Spleen (tissue), 11 donors: ENCODE data around the gene TFPT. TPM values are rescaled to one million over a fixed set of nuclear protein-coding genes. Genes with fewer than 3 reads are reported as not detected.

Experiments used
- DNase-seq: peaks from one replicate; pipeline ENCODE4 v3.0.0-alpha.2; 2020
- H3K27ac ChIP-seq, 8 donors: fragments of 200-600 bp; sonication (generic) in 7 of 8; 1 replicate in 4 of 8; 2 replicates in 4 of 8; pipeline versions ENCODE4 v1.5.0 to v1.8.0; 2016 to 2021; ENCODE audit warnings: inconsistent platforms in 4 of 8, mild to moderate bottlenecking in 4 of 8, moderate library complexity in 1 of 8
- H3K27me3 ChIP-seq, 7 donors: fragments of 200-600 bp; sonication (generic) in 6 of 7; replicated peaks in 1 of 7; 1 replicate in 4 of 7; 2 replicates in 3 of 7; pipeline versions ENCODE4 v1.5.0 to v1.8.0; 2016 to 2021; ENCODE audit warnings: inconsistent platforms in 3 of 7, mild to moderate bottlenecking in 1 of 7
- H3K36me3 ChIP-seq, 6 donors: fragments of 200-600 bp; sonication (generic) in 5 of 6; 1 replicate in 4 of 6; 2 replicates in 2 of 6; pipeline versions ENCODE4 v1.5.0 to v1.8.0; 2016 to 2021; ENCODE audit warnings: inconsistent platforms in 2 of 6
- H3K4me1 ChIP-seq, 6 donors: fragments of 200-600 bp; sonication (generic) in 5 of 6; 1 replicate in 3 of 6; 2 replicates in 3 of 6; pipeline versions ENCODE4 v1.5.0 to v1.8.0; 2016 to 2021; ENCODE audit warnings: inconsistent platforms in 3 of 6
- H3K4me3 ChIP-seq, 8 donors: fragments of 200-600 bp; sonication (generic) in 7 of 8; 1 replicate in 4 of 8; 2 replicates in 4 of 8; pipeline versions ENCODE4 v1.5.0 to v1.8.0; 2016 to 2021; ENCODE audit warnings: inconsistent platforms in 4 of 8, mild to moderate bottlenecking in 4 of 8, moderate library complexity in 2 of 8
- H3K9me3 ChIP-seq, 8 donors: fragments of 200-600 bp; sonication (generic) in 7 of 8; 1 replicate in 4 of 8; 2 replicates in 4 of 8; pipeline versions ENCODE4 v1.5.0 to v1.8.0; 2016 to 2021; ENCODE audit warnings: inconsistent platforms in 4 of 8
- POLR2A ChIP-seq, 3 donors: fragments of 450-650 bp; IDR thresholded peaks; one replicate each; pipeline ENCODE4 v1.5.1; 2017; ENCODE audit warnings: antibody characterized with exemption in 3 of 3, mild to moderate bottlenecking in 1 of 3
- POLR2AphosphoS5 ChIP-seq, 3 donors: sonication (generic); formaldehyde crosslinking; IDR thresholded peaks; one replicate each; pipeline ENCODE4 v1.5.1; 2017; ENCODE audit warnings: antibody characterized with exemption in 3 of 3
- WGBS, 5 donors: extraction: QIAGEN DNeasy Blood & Tissue Kit in 3 of 5; methylation state at CpG; one replicate each; pipeline versions ENCODE4 v1.1.5 to v1.1.7; 2013 to 2018; 5-methylcytosine and 5-hydroxymethylcytosine counted together
- intact Hi-C: fragments of 100-400 bp; cut with DNase I; formaldehyde crosslinking; loops from one replicate; pipeline ENCODE4 v1.15.0; 2023; ENCODE audit warnings: low total_unique reads
- polyA plus RNA-seq, 3 donors: library from polyadenylated mRNA; stranded (reverse); fragments of 200-250 nt; gene quantifications; one replicate each; pipeline ENCODE4 v1.2.1, GENCODE V29; 2013
- total RNA-seq, 7 donors: library from RNA; depleted of rRNA in 3 of 7; stranded (reverse); fragments of >200 nt in 3 of 7; fragmentation: NEBNext Ultra II Directional in 4 of 7; extraction: Animal tissue kit (Norgen Biotek cat#: 25700) in 4 of 7; gene quantifications; one replicate each; pipeline versions ENCODE4 v1.1.0 to v1.2.1, GENCODE V29; 2016 to 2021
- TF ChIP-seq, protein P1 (sequence below), 11 experiments: fragments of 200-600 bp in 7 of 11; fragments of 450-650 bp in 4 of 11; sonication (generic) in 4 of 11; IDR thresholded peaks in 8 of 11; conservative IDR thresholded peaks in 3 of 11; 1 replicate in 7 of 11; 2 replicates in 4 of 11; pipeline versions ENCODE4 v1.4.0 to v1.8.0; 2016 to 2021; ENCODE audit warnings: antibody characterized with exemption in 11 of 11, inconsistent platforms in 4 of 11, mild to moderate bottlenecking in 1 of 11
- donor health status: healthy with polysubstance abuse.
- donor health status: DM: no; HTN: no; CAD: no; lungs with moderate emphysema.
- donor health status: DM: no; HTN: no; CAD: no.
- donor health status: Bipolar disorder and iron deficiency.
- donor health status: healthy.
- donor health status: DM: no; HTN: no; CAD: no.
- donor health status: DM: yes; HTN: yes; CAD: no.

TFPT gene
- total and polyA plus RNA-seq, 10 donors: 16.5 to 36.5 (median 21.8) TPM

DNA sequence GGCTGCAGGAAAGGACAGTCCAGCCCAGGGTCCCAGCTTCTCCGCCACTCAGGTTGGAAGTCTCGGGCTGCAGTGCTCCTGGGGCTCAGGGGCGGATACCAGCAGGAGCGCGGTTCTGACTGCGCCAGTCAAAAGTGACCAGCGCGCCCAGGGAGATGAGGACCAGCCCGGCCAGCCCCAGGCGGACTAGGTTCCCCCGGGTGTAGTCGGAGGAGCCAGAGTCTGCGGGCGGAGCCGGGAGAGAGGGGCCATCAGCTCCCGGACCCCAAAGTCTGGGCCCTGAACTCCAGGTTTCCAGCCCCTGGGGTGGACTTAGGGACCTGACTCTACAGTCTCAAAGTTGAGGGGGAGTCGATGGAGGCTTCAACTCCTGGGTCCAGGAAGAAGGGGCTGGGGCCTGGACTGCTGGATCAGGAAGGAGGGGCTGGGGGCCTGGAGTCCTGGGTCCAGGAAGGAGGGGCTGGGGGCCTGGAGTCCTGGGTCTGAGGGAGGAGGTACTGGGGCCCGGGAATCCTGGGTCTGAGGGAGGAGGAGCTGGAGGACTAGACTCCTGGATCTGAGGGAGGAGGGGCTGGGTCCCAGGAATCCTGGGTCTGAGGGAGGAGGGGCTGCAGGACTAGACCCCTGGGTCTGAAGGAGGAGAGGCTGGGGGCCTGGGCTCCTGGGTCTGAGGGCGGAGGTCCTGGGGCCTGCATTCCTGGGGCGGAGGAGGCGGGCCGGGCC is 20.2 kb downstream of the TFPT start:
- Histone ChIP-seq H3K4me1 (peaks cover 3 to 53% (median 16%) of the 10 kb centered on the region in 6 donors), H3K9me3 (no peaks in the 10 kb centered on the region), H3K27me3 (peaks cover 0 to 44% (median 14%) of the 10 kb centered on the region in 7 donors), H3K27ac (peak overlapping the region in 3 of 8 donors; percentile 79 to 85 (median 83)), H3K36me3 (peaks cover 0 to 9% (median 0%) of the 10 kb centered on the region in 6 donors), H3K4me3 (peak overlapping the region in 6 of 8 donors; percentile 22 to 65 (median 32))
- 74 to 88% (median 76%) methylated on average over 16 to 22 of the region's 22 CpGs for WGBS, 5 donors
- intact Hi-C loops: no loop called here
- no peak for TF ChIP-seq POLR2AphosphoS5 (IDR thresholded peaks at IDR 0.05)
- no peak for TF ChIP-seq POLR2A (IDR thresholded peaks at IDR 0.05)
- TF ChIP-seq, protein P1, sequence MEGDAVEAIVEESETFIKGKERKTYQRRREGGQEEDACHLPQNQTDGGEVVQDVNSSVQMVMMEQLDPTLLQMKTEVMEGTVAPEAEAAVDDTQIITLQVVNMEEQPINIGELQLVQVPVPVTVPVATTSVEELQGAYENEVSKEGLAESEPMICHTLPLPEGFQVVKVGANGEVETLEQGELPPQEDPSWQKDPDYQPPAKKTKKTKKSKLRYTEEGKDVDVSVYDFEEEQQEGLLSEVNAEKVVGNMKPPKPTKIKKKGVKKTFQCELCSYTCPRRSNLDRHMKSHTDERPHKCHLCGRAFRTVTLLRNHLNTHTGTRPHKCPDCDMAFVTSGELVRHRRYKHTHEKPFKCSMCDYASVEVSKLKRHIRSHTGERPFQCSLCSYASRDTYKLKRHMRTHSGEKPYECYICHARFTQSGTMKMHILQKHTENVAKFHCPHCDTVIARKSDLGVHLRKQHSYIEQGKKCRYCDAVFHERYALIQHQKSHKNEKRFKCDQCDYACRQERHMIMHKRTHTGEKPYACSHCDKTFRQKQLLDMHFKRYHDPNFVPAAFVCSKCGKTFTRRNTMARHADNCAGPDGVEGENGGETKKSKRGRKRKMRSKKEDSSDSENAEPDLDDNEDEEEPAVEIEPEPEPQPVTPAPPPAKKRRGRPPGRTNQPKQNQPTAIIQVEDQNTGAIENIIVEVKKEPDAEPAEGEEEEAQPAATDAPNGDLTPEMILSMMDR (IDR thresholded peaks at IDR 0.05 in 8 of 11, conservative IDR thresholded peaks at IDR 0.05 in 3 of 11): no peak
- DNase-seq: no peak

DNA sequence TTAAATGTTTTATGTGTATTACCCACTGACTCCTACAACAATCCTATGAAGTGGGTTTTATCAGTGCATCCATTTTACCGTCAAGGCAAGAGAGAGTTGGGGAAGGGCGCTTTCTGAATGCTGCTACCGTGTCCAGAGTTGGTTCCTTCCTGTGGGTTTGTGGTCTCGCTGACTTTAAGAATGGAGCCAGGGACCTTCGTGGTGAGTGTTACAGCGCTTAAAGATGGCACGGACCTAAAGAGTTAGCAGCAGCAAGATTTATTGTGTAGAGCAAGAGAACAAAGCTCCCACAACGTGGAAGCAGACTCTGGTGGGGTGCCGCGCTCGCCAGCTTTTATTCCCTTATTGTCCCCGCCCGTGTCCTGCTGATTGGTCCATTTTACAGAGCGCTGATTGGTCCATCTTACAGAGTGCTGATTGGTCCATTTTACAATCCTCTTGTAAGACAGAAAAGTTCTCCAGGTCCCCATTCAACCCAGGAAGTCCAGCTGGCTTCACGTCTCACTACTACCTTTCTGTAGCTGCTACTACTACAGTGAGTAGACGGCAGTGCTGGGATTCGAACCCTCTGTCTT is 20.9 kb downstream of the TFPT start:
- no peak for DNase-seq
- intact Hi-C loops: no loop called here
- H3K4me1 ChIP-seq: peaks cover 3 to 46% (median 16%) of the 10 kb centered on the region in 6 donors
- no peak overlapping the region for H3K4me3 ChIP-seq
- H3K36me3 ChIP-seq: peaks cover 0 to 9% (median 0%) of the 10 kb centered on the region in 6 donors
- H3K27ac ChIP-seq: no peak overlapping the region
- no peaks in the 10 kb centered on the region for H3K9me3 ChIP-seq
- 51 to 70% (median 53%) methylated on average over 17 of the region's 17 CpGs for WGBS, 5 donors
- peaks cover 0 to 51% (median 17%) of the 10 kb centered on the region in 7 donors for H3K27me3 ChIP-seq
- TF ChIP-seq POLR2A (IDR thresholded peaks at IDR 0.05): no peak

DNA sequence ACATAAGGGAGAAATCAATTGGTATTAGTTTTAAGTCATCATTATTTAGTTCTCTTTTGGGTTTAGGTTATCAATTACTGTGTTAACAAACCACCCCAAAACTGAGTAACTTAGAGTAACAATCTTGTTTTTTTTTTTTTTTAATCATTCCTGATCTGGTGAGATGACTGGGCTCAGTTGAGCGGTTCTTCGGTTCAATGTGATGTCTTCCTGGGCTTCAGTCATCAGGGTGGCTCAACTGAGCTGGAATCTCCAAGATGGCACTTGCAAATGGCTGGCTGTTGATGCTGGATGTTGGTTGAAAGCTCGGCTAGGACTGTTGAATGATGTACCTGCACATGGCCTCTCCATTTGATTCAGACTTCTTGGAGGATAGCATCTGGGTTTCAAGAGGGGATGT is 31.0 kb downstream of the TFPT start:
- Histone ChIP-seq H3K9me3 (peaks cover 0 to 36% (median 22%) of the 10 kb centered on the region in 8 donors), H3K27ac (no peak overlapping the region), H3K36me3 (no peaks in the 10 kb centered on the region), H3K4me3 (no peak overlapping the region), H3K27me3 (peaks cover 0 to 7% (median 0%) of the 10 kb centered on the region in 7 donors), H3K4me1 (no peaks in the 10 kb centered on the region)
- intact Hi-C loops: no loop called here
- no peak for DNase-seq
- WGBS, 5 donors: 75 to 91% (median 83%) methylated on average over 3 of the region's 3 CpGs
- no peak for TF ChIP-seq POLR2AphosphoS5 (IDR thresholded peaks at IDR 0.05)
- TF ChIP-seq, protein P1 (IDR thresholded peaks at IDR 0.05 in 8 of 11, conservative IDR thresholded peaks at IDR 0.05 in 3 of 11): no peak
- TF ChIP-seq POLR2A (IDR thresholded peaks at IDR 0.05): no peak

DNA sequence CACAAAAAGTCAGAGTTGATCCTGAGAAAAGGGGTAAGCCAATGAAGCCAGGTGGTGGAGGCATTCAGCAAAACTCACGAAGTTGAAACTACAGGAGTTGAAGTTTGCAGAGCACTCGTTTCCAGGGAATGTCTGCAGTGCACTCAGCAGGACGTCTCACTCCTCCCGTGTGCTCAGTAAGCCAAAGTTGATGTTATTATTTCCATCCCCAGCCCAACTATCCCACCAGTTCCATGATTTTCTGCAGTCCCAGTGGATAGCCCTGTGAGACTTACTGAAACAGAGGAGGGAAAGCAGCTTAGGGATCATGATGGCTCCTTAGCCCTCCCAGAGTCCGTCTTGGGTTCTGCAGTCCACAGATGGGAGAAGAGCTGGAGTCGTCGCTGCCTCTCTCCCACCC is 34.4 kb downstream of the TFPT start, which contains the start of gene TARM1:
TARM1 (minus strand) TSS at position 334 of the 400 bp plus-strand sequence; CDS start at position 309, 25 bp downstream.
- Histone ChIP-seq H3K4me3 (no peak within 1 kb of the TSS), H3K27ac (peak within 1 kb of the TSS in 2 of 8 donors; percentile 48 to 53), H3K36me3 (no peaks in the 10 kb centered on the region), H3K27me3 (peaks cover 0 to 3% (median 0%) of the 10 kb centered on the region in 7 donors), H3K4me1 (peaks cover 0 to 13% (median 1%) of the 10 kb centered on the region in 6 donors), H3K9me3 (peaks cover 0 to 36% (median 22%) of the 10 kb centered on the region in 8 donors)
- intact Hi-C loops: no loop called here
- WGBS, 5 donors: 65 to 82% (median 78%) methylated on average over 7 of the region's 7 CpGs
- TF ChIP-seq POLR2A (IDR thresholded peaks at IDR 0.05) (no peak), POLR2AphosphoS5 (IDR thresholded peaks at IDR 0.05) (no peak)
- TF ChIP-seq, protein P1 (IDR thresholded peaks at IDR 0.05 in 8 of 11, conservative IDR thresholded peaks at IDR 0.05 in 3 of 11): no peak
- no peak for DNase-seq
